ENCODE results near the gene APOB. TPM values are rescaled to one million over a fixed set of nuclear protein-coding genes. Genes with fewer than 3 reads are reported as not detected.

The APOB gene
- total and polyA plus RNA-seq, 2 of the 13 experiments (the other 11 are each of a cell fraction or from before 2014, with no cell fraction given): 1,569 to 2,515 TPM

- TF ChIP-seq ZNF646 (CRISPR knock-in tag; IDR thresholded peaks at IDR 0.05) (no peak), MNT (IDR thresholded peaks at IDR 0.05) (no peak), STAG1 (CRISPR knock-in tag; IDR thresholded peaks at IDR 0.05) (no peak), KAT8 (CRISPR knock-in tag; IDR thresholded peaks at IDR 0.05) (no peak), ARID4A (CRISPR knock-in tag; IDR thresholded peaks at IDR 0.05; ENCODE audit: borderline replicate concordance) (peak; percentile 26; the same call in 1 of the 2 replicates), PCBP1 (IDR thresholded peaks at IDR 0.05; ENCODE audit: borderline replicate concordance, low read depth, low read length) (no peak), DRAP1 (CRISPR knock-in tag; IDR thresholded peaks at IDR 0.05) (no peak), ZNF350 (CRISPR knock-in tag; IDR thresholded peaks at IDR 0.05; ENCODE audit: borderline replicate concordance, low read depth) (no peak), ZNF552 (CRISPR knock-in tag; IDR thresholded peaks at IDR 0.05; ENCODE audit: borderline replicate concordance) (no peak), ETV5 (CRISPR knock-in tag; IDR thresholded peaks at IDR 0.05; ENCODE audit: borderline replicate concordance) (no peak), ZNF614 (CRISPR knock-in tag; IDR thresholded peaks at IDR 0.05; ENCODE audit: borderline replicate concordance) (peak; percentile 58; the same call in 1 of the 2 replicates), ZSCAN22 (CRISPR knock-in tag; IDR thresholded peaks at IDR 0.05) (no peak), ZNF691 (CRISPR knock-in tag; IDR thresholded peaks at IDR 0.05; ENCODE audit: borderline replicate concordance, low read depth) (no peak)
Observed at GRCh38 chr2:21020031-21020667, 23.7 kb downstream of the APOB start (continued).

Measured in HepG2 (cell line).